ENCODE data around the gene EFCAB8. TPM values are rescaled to one million over a fixed set of nuclear protein-coding genes. Genes with fewer than 3 reads are reported as not detected.

Gene EFCAB8
- total RNA-seq, 1 experiment from 2014 or later, result 0.09 TPM

- H3K27me3 Mint-ChIP-seq (ENCODE audit: low read depth), result peaks cover 10% of the 10 kb centered on the region
- no peak overlapping the region for H4K5ac ChIP-seq (ENCODE audit: insufficient read length, low read depth, low read length)
- H3K56ac ChIP-seq (ENCODE audit: insufficient read length, low read depth, low read length), result no peak overlapping the region
- no peaks in the 10 kb centered on the region for H3K36me3 Mint-ChIP-seq (ENCODE audit: insufficient read depth in 1 of 3, low read depth in 3 of 3)
- H2BK5ac ChIP-seq (ENCODE audit: insufficient read length, low read length), result no peak overlapping the region
- H2BK12ac ChIP-seq (ENCODE audit: insufficient read length, low read depth, low read length), result no peak overlapping the region
- no peak overlapping the region for H3K23ac ChIP-seq (ENCODE audit: insufficient read length, low read depth, low read length)
- H3K27ac ChIP-seq (ENCODE audit: insufficient read length, low read depth, low read length), result no peak overlapping the region
- no peaks in the 10 kb centered on the region for H3K4me1 ChIP-seq (ENCODE audit: insufficient read depth, low read length)
- no peak overlapping the region for H3K4ac ChIP-seq (ENCODE audit: low read depth, low read length)
- no peaks in the 10 kb centered on the region for H3K9me3 ChIP-seq (ENCODE audit: control insufficient read depth, low read depth, low read length)
- DNase-seq, result no peak
- H3K9ac ChIP-seq (ENCODE audit: extremely low read depth, insufficient read length, low read length), result no peak overlapping the region
- no peak overlapping the region for H3K4me2 ChIP-seq (ENCODE audit: insufficient read depth, insufficient read length, low read length)
- H3K27ac Mint-ChIP-seq, result no peak overlapping the region
- H3K79me2 ChIP-seq (ENCODE audit: insufficient read depth, low read length), result no peaks in the 10 kb centered on the region
- H3K9me3 Mint-ChIP-seq, result no peaks in the 10 kb centered on the region
- H4K20me1 ChIP-seq (ENCODE audit: control insufficient read depth, insufficient read depth, insufficient read length), result no peaks in the 10 kb centered on the region
- H2BK20ac ChIP-seq (ENCODE audit: low read depth, low read length, poor library complexity, severe bottlenecking), result no peak overlapping the region
- no peak overlapping the region for H3K18ac ChIP-seq (ENCODE audit: insufficient read length, low read depth, low read length)
- no peaks in the 10 kb centered on the region for H3K23me2 ChIP-seq (ENCODE audit: insufficient read length, low read depth, low read length, poor library complexity, severe bottlenecking)
- no peak overlapping the region for H2AK5ac ChIP-seq (ENCODE audit: insufficient read length, low read length)
- H2BK120ac ChIP-seq (ENCODE audit: low read depth, low read length, poor library complexity, severe bottlenecking), result no peak overlapping the region
- no peak for TF ChIP-seq CTCF (conservative IDR thresholded peaks at IDR 0.05)
- H3K4me3 Mint-ChIP-seq, result no peak overlapping the region
- no peak overlapping the region for H2BK15ac ChIP-seq (ENCODE audit: low read depth, low read length)
- H2AFZ ChIP-seq (ENCODE audit: low read length), result no peak overlapping the region
- no peaks in the 10 kb centered on the region for H3K27me3 ChIP-seq (ENCODE audit: insufficient read depth, low read length)
- H4K91ac ChIP-seq (ENCODE audit: insufficient read length, low read depth, low read length), result no peak overlapping the region
- no peak overlapping the region for H3T11ph ChIP-seq (ENCODE audit: low read length)
- H3K14ac ChIP-seq (ENCODE audit: insufficient read depth, low read length), result no peak overlapping the region
- no CpG with 5 or more reads among the region's 8 CpGs for WGBS (ENCODE audit: extremely low coverage, insufficient read length, low lambda C conversion rate)
- H3K79me1 ChIP-seq (ENCODE audit: insufficient read depth, low read depth, low read length, poor library complexity, severe bottlenecking), result no peaks in the 10 kb centered on the region
- H3K4me1 Mint-ChIP-seq, result peaks cover 20 to 23% of the 10 kb centered on the region in 2 experiments
- H4K8ac ChIP-seq (replicated peaks; ENCODE audit: insufficient read length, low read depth, low read length), result no peak overlapping the region
Observed at GRCh38 chr20:33010674-33011449, 152.1 kb downstream of the EFCAB8 start.

Other genes starting within 250 kb of the EFCAB8 start
- gene C20orf203, start 185.0 kb upstream of the EFCAB8 start, total RNA-seq (2021), result 0.04 and 0.15 TPM in 2 replicates
- gene COMMD7, start 115.5 kb upstream of the EFCAB8 start, total RNA-seq (2021), result 65.0 and 66.1 TPM in 2 replicates
- 980 and 996 TPM in 2 replicates for gene DNMT3B, start 96.5 kb upstream of the EFCAB8 start, total RNA-seq (2021)
- 286 and 289 TPM in 2 replicates for gene MAPRE1, start 39.0 kb upstream of the EFCAB8 start, total RNA-seq (2021)
- not detected in 2 replicates for gene SUN5, start 145.5 kb downstream of the EFCAB8 start, total RNA-seq (2021)
- not detected in 2 replicates for gene BPIFB2, start 148.8 kb downstream of the EFCAB8 start, total RNA-seq (2021)
- gene BPIFB6, start 172.7 kb downstream of the EFCAB8 start, total RNA-seq (2021), result not detected in 2 replicates
- not detected in 2 replicates for gene BPIFB3, start 195.0 kb downstream of the EFCAB8 start, total RNA-seq (2021)
- gene BPIFB4, start 220.7 kb downstream of the EFCAB8 start, total RNA-seq (2021), result not detected in 2 replicates

Measured in H9 (cell line).